Erythroblast (primary cell): ENCODE results near the gene LRRFIP2.

Source experiments
- GATA1 ChIP-seq: IDR thresholded peaks from 2 replicates; pipeline ENCODE4 v1.6.1; 2011; ENCODE audit warnings: low read depth, mild to moderate bottlenecking, control low read depth, low read length, moderate library complexity
- POLR2A ChIP-seq: IDR thresholded peaks from 2 replicates; pipeline ENCODE4 v1.6.1; 2011; ENCODE audit warnings: mild to moderate bottlenecking, low read length

- no peak for TF ChIP-seq POLR2A
- TF ChIP-seq GATA1 = no peak
Observed at GRCh38 chr3:37030588-37030987, 143.8 kb downstream of the LRRFIP2 start.
